GM11168 (cell line): ENCODE results near the gene GLT1D1.

Source experiments
- in situ Hi-C: fragments of 300-500 bp; cut with MboI; formaldehyde crosslinking; loops from one replicate; pipeline ENCODE4 v1.12.0; 2022; ENCODE audit warnings: low sequenced_read_pairs; ENCODE audit not compliant: unreplicated experiment

The GLT1D1 gene

GRCh38 chr12:128906485-128907137, 53.3 kb downstream of the GLT1D1 start:
- in situ Hi-C loops, result no loop called here

GRCh38 chr12:128908254-128908653, 55.0 kb downstream of the GLT1D1 start:
- in situ Hi-C loops, result no loop called here

DNA sequence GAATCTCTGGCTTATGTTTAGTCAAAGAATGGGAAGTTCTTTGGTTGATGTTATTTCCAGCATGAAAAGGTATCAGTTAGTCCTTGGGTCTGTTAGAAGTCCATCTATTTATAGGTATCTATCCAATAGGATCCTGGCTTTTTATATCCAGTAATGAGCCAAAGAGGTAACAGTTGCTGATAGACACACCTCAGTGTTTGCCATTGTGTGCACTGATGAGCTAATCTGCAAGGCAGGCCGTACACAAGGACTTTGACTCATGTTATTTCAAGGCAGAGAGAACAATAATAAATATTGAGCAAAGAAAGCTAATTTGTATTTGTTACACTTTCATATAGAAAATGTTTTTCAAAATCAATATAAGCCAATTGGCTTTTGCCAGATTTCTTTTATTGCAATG, 56.4 kb downstream of the GLT1D1 start:
- in situ Hi-C loops, result no loop called here

GRCh38 chr12:128910629-128911028, 57.4 kb downstream of the GLT1D1 start:
- in situ Hi-C loops, result no loop called here

GRCh38 chr12:128911861-128912260, 58.6 kb downstream of the GLT1D1 start:
- in situ Hi-C loops, result no loop called here

DNA sequence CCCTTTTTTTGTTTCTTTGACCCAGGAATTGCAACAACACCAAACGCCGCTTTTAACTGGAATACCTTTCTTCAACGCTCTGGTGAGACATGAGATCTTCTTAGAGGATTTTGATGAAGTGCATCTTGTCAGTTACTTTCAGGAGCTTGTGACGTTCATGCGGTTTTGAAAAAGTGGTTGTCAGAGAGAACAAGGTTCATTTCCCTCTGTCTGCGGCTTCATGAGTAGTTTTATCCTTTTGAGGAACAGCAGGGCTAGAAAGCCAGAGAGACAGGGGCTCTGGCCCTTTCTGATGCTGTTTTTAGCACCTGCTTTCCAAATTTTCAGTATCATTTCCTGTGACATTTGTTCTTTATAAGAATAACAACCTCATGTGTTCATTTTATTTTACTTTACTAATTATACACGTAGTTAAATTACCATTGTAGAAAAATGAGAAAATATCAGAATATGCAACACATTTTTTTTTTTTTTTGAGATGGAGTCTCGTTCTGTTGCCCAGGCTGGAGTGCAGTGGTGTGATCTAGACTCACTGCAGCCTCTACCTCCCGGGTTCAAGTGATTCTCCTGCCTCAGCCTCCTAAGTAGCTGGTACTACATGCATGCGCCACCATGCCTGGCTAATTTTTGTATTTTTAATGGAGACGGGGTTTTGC, 61.8 kb downstream of the GLT1D1 start:
- in situ Hi-C loops, result no loop called here

GRCh38 chr12:128916425-128916824, 63.1 kb downstream of the GLT1D1 start:
- in situ Hi-C loops, result no loop called here

- in situ Hi-C loops, result no loop called here
Measured at GRCh38 chr12:128918481-128919260, 65.4 kb downstream of the GLT1D1 start.

- in situ Hi-C loops, result no loop called here
Measured at GRCh38 chr12:128920468-128920867, 67.2 kb downstream of the GLT1D1 start.

DNA sequence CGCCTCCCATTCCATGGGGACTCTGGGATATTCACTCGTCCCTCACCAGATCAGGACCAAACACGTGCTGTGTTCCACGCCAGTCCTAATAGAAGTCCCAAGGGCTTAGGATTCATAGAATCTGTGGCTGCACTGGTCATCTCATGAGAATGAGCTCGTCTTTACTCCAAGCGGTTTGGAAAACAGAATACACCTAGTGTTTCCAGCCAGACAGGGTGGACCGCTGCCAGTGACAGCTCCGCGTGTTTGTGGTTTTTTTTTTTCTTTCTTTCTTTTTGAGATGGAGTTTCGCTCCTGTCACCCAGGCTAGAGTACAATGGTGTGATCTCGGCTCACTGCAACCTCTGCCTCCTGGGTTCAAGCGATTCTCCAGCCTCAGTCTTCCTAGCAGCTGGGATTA, 75.1 kb downstream of the GLT1D1 start:
- in situ Hi-C loops, result no loop called here

- in situ Hi-C loops, result no loop called here
Measured at GRCh38 chr12:128929057-128929456, 75.8 kb downstream of the GLT1D1 start.

DNA sequence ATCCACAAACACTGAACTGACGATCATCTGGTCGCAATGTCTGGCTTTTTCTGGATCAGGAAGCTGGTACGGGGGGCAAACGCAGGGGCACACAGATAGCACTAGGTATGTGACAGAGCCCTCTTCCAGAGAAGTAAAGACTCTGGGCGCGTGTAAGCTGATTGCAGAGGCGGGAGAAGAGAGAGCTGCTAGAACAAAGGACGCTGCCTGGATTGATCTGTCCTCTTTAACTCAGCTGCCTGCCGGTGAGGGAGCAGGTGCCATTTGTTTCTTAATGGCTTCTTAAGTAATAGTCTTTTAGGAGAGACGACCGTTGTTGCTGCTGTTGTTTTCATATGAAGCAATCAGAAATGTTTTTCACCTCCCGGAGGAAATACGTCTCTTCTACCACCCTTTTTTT, 77.3 kb downstream of the GLT1D1 start:
- in situ Hi-C loops, result no loop called here

DNA sequence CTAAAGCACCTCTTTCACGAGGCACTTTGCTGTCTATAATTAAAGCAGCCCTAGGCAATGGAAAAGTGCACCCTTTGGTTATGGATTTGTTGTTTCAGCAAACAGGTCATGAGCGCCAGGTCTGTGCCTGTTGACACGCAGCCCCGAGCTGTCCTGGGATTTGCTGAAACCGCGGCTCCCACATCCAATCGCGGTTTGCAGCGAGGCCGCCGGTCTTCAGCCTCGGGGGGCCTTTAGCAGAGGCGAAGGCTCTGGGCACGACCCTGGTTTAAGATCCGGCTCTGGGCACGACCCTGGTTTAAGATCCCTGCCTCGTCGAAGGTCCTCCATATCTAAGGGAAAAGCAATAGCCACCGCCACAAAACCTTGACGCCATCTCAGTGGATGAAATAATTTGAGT, 79.2 kb downstream of the GLT1D1 start:
- in situ Hi-C loops, result no loop called here

DNA sequence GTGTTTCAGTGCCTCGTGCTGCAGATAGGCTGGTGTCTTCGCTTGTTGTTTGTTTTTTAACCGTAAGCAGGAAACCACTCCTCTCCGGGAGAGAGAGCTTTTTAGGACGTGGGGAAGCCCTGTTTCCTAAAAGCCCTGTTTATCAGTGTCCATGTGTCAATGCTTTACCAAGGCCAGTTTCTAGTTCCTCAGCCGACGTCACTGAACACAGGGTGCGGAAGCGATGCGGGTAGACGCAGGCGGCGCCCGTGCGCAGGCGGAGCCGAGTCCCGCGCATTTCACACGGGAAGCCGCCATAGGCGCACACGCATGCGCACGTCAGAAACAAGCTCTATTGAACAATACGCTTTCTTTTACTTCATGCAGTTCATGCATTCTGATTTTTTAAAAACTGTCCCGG, 79.8 kb downstream of the GLT1D1 start:
- in situ Hi-C loops, result no loop called here

- in situ Hi-C loops, result no loop called here
Measured at GRCh38 chr12:128933926-128934325, 80.6 kb downstream of the GLT1D1 start.

DNA sequence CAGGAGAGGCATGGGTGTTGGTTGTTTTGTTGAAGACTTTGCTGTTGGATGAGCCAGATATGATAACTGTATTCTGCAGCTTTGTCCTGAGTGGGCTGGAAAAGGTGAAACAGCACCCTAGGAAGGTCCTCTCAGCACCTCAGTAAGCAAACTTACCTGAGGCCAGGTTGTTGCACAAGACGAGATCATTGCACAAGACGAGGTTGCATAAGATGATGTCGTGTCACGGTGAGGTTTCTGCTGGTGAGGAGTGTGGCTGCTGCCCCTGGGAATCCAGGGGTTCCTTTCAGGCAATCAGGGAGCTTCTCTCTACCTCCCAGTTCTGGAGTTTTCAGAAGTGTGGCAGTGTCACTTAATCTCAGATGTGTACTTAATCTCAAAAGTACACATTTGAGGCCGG, 85.6 kb downstream of the GLT1D1 start:
- in situ Hi-C loops, result no loop called here

DNA sequence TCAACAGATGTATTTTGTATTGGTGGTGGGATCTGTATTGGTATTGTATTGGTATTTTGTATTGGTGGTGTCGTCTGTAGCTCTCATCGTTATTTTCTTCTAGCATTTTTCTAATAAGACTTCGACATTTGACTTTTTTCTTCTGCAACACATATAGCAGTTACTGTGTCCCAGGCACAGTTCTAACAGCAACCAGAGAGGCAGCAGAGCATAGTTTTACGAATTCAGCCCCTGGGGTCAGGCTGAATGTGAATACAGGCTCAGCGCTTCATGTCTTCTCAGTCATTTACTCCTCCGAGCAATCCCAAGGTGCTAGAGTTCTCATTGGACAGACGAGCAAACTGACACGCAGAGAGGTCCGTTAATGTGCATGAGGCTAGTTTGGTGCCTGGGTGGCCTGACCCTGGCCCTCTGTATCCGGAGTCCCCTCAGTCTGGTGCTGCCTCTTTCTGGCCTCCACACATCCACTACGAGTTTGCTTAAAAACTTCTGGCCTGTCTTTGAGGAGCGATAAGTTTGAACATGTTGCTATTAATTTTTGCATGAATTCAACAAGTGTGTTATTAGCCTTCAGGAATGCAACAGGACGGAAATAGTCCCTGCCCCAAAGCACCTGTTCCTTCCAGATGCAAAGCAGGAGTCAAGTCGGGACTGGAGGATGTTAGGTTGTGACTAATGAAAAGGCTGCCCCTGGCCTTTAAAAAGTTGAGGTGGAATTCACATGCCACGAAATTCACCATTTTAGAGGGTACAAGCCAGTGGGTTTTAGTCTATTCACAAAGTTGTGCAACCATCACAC, 87.0 kb downstream of the GLT1D1 start:
- in situ Hi-C loops, result no loop called here

DNA sequence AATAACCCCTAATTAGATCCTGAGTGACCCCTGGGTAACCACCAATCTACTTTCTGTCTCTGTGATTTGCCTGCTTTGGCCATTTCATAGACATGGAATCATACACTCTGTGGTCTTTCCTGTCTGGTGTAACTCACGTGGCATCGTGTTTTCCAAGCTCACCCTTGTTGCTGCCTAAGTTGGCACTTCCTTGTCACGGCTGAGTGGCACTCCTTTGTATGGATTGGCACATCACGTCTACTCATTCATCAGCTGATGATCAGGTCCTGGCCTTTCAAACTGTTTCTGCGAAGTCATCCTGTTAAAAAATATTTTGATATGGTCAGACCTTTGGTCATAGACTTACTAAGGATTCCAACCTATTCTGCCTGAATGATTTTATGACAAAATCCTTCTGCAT, 87.7 kb downstream of the GLT1D1 start:
- in situ Hi-C loops, result no loop called here

DNA sequence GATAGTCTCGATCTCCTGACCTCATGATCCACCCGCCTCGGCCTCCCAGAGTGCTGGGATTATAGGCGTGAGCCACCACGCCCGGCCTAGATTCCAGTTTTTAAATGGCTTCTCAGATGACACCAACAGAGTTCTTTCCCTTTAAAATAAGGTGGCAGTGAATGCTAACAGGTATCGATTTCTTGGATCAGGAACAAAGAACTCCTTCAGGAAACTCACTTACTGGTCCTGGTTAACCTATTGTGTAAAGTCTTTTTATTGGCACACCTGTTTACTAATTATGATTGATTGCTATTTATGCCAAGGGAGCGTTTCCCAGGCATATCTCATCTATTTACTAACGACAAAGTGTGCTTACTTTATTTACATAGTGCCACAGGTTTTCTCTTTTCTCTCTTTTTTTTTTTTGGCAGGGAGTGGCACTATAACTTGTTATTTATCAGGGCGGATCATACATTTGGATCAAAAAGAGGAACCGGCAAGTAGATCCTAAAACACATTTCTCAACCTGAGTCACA, 89.7 kb downstream of the GLT1D1 start:
- in situ Hi-C loops, result no loop called here

- in situ Hi-C loops, result no loop called here
Measured at GRCh38 chr12:128944956-128945355, 91.7 kb downstream of the GLT1D1 start.
